GM12891 (cell line): Measurements from ENCODE around the gene UPF2.

Experiments
- DNase-seq: peaks from one replicate; pipeline ENCODE4 v3.0.0; 2011; ENCODE audit warnings: low spot score; ENCODE audit not compliant: insufficient read length
- FAIRE-seq: peaks from 2 replicates; lab custom pipeline; 2011; peaks lifted over from hg19 to GRCh38; lab: Jason Lieb, UNC
- PAX5 ChIP-seq: IDR thresholded peaks from 2 replicates; pipeline ENCODE4 v1.6.1; 2011; ENCODE audit warnings: low read length, moderate library complexity, mild to moderate bottlenecking; ENCODE audit not compliant: insufficient read depth, severe bottlenecking
- POLR2A ChIP-seq: IDR thresholded peaks from 2 replicates; pipeline ENCODE4 v1.6.1; 2011; ENCODE audit warnings: low read depth, low read length, control low read depth
- POLR2AphosphoS5 ChIP-seq: IDR thresholded peaks from 2 replicates; pipeline ENCODE4 v1.6.1; 2011; ENCODE audit warnings: low read depth, low read length, control low read depth
- POU2F2 ChIP-seq: IDR thresholded peaks from 2 replicates; pipeline ENCODE4 v1.6.1; 2011; ENCODE audit warnings: low read depth, mild to moderate bottlenecking, control low read depth, low read length, moderate library complexity
- SPI1 ChIP-seq: IDR thresholded peaks from 2 replicates; pipeline ENCODE4 v1.6.1; 2011; ENCODE audit warnings: low read depth, low read length, control low read depth
- TAF1 ChIP-seq: IDR thresholded peaks from 2 replicates; pipeline ENCODE4 v1.6.1; 2011; ENCODE audit warnings: low read depth, low read length, control low read depth

UPF2 gene

DNA sequence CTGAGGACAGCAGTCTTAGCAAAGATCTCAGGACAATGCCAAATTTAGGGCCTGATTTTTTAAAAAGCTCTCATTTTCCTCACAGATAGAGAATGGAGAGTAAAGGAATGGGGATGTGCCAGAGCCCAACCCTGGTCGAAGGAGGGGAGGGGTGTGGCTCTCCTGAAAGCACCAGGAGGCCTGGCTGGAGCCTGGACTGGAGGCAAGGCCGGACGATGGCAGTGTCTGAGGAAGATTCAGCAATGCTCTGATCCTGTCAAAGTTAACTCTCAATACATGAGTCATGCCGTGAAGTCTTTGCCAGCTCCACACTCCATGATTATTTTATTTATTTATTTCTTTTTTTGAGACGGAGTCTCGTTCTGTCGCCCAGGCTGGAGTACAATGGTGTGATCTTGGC lies 108.3 kb downstream of the UPF2 start:
- FAIRE-seq (no peak), DNase-seq (no peak)
- TF ChIP-seq POLR2A = no peak
- no peak for TF ChIP-seq POU2F2
- no peak for TF ChIP-seq TAF1
- no peak for TF ChIP-seq SPI1
- TF ChIP-seq POLR2AphosphoS5 = no peak
- TF ChIP-seq PAX5 = no peak

DNA sequence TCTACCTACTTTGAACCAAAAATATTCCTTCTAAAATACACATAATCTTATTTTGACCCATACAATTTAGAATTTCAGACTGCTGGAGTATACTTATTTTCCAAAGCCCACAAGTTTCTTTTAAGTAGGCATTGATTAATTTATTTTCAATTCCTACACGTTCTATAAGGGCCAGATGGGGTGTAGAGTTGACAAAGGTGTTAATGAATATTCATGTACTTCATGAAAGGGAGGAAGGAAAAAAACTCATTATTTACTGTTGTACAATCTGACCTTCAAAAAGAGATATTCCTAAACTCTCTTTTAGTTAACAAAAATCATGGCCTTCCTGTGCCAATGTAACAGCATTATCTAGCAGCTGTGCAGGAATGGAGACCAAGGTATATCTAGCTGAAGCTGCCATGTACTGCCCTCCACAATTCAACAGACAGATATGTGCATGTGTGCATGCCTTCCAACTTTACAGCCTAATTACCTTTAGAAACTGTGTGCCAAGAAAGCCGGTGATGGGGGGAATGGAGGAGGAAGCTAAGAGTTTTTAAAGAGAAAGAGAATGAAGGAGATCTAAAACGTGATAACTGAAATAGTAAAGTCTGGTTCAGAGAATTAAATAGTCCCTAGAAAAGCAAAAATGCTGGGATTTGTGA lies 108.9 kb downstream of the UPF2 start:
- no peak for DNase-seq
- FAIRE-seq = no peak
- TF ChIP-seq POU2F2 (no peak), TAF1 (no peak), SPI1 (no peak), PAX5 (no peak), POLR2AphosphoS5 (no peak), POLR2A (no peak)

DNA sequence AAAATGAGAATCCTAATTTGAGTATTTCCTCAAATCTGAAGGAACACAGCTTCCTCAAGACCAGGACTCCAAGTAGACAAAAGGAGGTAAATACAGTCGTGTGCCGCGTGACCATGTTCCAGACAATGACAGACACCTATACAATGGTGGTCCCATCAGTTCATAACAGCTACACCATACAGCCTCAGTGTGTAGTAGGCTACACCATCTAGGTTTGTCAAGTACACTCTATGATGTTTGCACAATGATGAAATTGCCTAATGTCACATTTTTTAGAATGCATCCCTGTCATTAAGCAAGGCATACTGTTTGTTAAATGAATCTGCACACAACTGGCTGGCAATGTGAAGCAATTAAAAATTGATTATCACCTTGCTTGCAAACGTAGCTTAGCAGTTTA lies 111.6 kb downstream of the UPF2 start:
- TF ChIP-seq PAX5 (no peak), TAF1 (no peak), POLR2A (no peak), SPI1 (no peak), POU2F2 (no peak), POLR2AphosphoS5 (no peak)
- DNase-seq (no peak), FAIRE-seq (no peak)

DNA sequence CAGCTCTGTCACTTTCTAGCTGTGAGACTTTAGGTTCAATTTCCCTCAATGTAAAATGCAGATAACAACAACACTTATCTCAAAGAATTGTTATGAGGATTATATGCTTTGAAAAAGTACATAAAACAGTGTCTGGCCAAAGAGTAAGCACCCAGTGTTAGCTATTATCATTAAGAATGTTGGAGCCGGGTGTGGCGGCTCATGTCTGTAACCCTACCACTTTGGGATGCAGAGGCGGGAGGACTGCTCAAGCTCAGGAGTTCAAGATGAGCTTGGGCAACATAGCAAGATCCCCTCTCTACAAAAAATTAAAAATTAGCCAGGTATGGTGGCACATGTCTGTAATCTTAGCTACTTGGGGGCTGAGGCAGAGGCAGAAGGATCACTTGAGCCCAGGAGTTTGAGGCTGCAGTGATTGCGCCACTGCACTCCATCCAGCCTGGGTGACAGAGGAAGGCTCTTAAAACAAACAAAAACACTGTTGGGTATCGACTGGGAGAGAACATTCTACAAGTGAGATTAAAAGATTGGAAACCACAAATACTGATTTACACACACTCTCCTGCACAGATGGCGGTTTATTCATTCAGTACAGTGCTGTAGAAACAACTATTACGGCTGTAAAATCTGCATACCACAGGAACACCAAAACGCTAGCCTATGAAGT lies 112.2 kb downstream of the UPF2 start:
- FAIRE-seq (no peak), DNase-seq (no peak)
- TF ChIP-seq PAX5 (no peak), POU2F2 (no peak), SPI1 (no peak), POLR2AphosphoS5 (no peak), TAF1 (no peak)

DNA sequence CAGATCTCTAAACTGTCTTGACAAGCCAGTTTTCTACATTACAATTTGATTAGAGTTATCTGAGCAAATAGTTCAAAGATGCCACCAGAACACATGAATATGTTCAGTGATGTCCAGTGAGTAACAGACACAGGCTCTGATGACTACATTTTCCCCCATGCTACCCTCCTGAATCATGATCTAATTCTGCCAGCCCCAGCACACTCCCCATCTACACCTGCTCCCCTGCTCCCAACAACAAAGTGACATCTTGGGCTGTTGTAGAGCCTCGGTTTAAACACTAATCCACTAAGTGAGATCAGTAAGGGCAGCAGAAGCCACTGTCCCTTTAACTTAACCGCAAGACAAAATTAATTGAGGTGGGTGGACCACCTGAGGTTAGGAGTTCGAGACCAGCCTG lies 114.9 kb downstream of the UPF2 start:
- TF ChIP-seq POLR2A (no peak), SPI1 (no peak), POU2F2 (no peak), TAF1 (no peak), PAX5 (no peak), POLR2AphosphoS5 (no peak)
- FAIRE-seq (no peak), DNase-seq (no peak)

DNA sequence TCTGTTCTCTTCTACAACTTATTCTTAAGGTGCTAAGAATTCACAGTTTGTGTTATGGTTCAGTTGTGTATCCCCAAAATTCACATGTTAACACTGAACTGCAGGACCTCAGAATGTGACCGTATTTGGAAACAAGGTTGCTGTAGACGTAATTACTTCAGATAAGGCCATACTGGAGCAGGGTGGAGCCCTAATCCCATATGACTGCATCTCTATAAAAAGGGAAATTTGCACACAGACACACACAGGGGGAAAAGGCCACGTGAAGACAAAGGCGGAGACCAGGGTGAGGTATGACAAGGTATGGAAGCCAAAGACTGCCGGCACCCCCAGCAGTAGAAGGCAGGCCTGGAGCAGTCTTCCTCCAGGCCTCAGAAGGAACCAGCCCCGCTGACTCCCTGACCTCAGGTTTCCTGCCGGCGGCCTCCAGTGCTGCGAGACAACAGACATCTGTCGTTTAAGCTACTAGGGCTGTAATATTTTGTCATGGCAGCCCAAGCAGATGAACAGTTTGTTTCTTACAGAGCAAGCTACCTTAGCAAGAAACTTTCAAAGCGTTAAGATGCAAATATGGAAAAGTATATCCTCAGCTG lies 120.7 kb downstream of the UPF2 start:
- no peak for FAIRE-seq
- no peak for DNase-seq
- TF ChIP-seq TAF1 (no peak), PAX5 (no peak), POLR2A (no peak), SPI1 (no peak), POU2F2 (no peak), POLR2AphosphoS5 (no peak)

DNA sequence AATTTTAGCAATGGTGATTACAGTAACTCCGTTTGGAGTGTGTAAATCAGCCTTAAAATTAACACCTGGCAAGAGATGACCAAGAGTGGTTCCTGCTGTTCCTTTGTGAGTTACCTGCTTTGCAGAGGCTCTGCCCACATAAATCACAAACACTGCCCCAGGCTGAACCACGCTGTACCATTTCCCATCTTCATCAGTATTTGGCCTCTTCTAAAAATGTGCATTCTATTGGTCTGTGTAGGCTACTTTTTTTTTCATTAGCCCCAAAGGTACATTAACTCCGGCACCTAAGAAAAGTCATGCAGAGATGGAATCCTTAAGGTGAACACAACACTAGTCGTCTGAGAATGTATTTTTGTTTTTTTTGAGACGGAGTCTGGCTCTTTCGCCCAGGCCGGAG lies 123.3 kb downstream of the UPF2 start:
- no peak for FAIRE-seq
- no peak for DNase-seq
- TF ChIP-seq TAF1 = no peak
- no peak for TF ChIP-seq SPI1
- TF ChIP-seq POLR2AphosphoS5 = no peak
- no peak for TF ChIP-seq POU2F2
- TF ChIP-seq PAX5 = no peak
- no peak for TF ChIP-seq POLR2A

DNA sequence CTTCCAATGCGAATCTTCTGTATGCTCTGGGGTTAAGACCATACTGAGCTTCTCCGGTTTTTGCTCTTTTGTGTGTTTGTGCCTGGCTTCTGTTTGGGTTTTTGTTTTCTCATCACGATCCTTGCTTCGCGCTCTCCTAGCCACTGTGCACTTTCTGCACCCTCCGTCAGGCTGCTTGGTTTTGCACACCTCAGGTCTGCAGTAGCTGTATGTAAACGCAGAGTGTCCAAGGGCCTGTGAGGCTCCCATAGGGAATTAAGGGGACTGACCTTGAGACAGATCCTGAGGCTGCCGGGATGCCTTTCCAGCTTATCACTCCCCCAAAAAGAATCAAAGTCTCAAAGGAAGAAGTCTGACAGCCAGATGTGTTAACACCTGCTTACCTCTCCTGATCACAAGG lies 124.2 kb downstream of the UPF2 start:
- FAIRE-seq (no peak), DNase-seq (no peak)
- TF ChIP-seq PAX5 (no peak), SPI1 (no peak), POLR2AphosphoS5 (no peak; the same call in 1 of the 2 replicates), TAF1 (no peak), POLR2A (no peak), POU2F2 (no peak)

DNA sequence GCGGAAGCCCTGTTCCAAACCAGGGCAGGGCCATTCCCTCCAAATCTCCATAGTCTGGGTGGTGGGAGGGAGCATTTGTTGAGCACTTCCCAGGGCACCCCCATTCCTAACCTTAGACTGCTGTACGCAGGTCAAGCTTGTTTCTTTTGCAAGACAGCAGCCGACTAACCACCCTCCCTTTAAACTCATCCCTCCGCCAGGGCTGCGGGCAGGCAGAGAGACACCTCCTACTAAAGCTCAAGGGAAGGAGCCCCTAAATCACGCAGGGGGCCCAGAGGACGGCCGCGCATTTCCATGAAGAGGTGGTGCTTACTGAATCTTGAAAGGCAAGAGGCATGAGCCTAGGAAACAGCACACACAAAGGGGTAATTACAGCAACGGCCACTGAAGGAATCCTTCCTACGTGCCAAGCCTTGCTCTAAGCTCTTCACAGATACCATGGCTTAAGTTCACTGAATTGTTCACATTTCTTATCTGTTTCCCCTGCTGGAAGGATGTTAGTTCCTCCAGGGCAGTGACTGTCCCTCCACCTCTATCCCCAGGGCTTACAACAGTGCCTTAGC lies 129.4 kb downstream of the UPF2 start:
- no peak for DNase-seq
- no peak for FAIRE-seq
- TF ChIP-seq POLR2AphosphoS5 (no peak), PAX5 (no peak), POU2F2 (no peak)
